ENCODE data around the gene TECPR2.
A peak's percentile ranks its signal among the peaks of the same experiment; 100 is the strongest.

The TECPR2 gene

GRCh38 chr14:102424923-102425322 lies 62.2 kb downstream of the TECPR2 start:
- DNase-seq (ENCODE audit: low spot score) = no peak

GRCh38 chr14:102426796-102427195 lies 64.1 kb downstream of the TECPR2 start:
- no peak for DNase-seq (ENCODE audit: low spot score)

- DNase-seq (ENCODE audit: low spot score) = no peak
Observed at GRCh38 chr14:102427642-102428041, 64.9 kb downstream of the TECPR2 start.

GRCh38 chr14:102430212-102430908 lies 67.6 kb downstream of the TECPR2 start:
- DNase-seq (ENCODE audit: low spot score) = no peak

GRCh38 chr14:102431751-102432150 lies 69.0 kb downstream of the TECPR2 start:
- no peak for DNase-seq (ENCODE audit: low spot score)

GRCh38 chr14:102434647-102435175 lies 72.0 kb downstream of the TECPR2 start:
- DNase-seq (ENCODE audit: low spot score) = no peak

- DNase-seq (ENCODE audit: low spot score) = peak; percentile 85
Observed at GRCh38 chr14:102437997-102438915, 75.5 kb downstream of the TECPR2 start.

- DNase-seq (ENCODE audit: low spot score) = no peak
Observed at GRCh38 chr14:102439556-102439955, 76.8 kb downstream of the TECPR2 start.

GRCh38 chr14:102440392-102440791 lies 77.7 kb downstream of the TECPR2 start:
- DNase-seq (ENCODE audit: low spot score) = no peak

- peak; percentile 39 for DNase-seq (ENCODE audit: low spot score)
Observed at GRCh38 chr14:102442241-102443211, 79.8 kb downstream of the TECPR2 start.

GRCh38 chr14:102445066-102445465 lies 82.3 kb downstream of the TECPR2 start:
- DNase-seq (ENCODE audit: low spot score) = no peak

GRCh38 chr14:102445641-102446040 lies 82.9 kb downstream of the TECPR2 start:
- DNase-seq (ENCODE audit: low spot score) = no peak

- DNase-seq (ENCODE audit: low spot score) = no peak
Observed at GRCh38 chr14:102450206-102451063, 87.7 kb downstream of the TECPR2 start.

GRCh38 chr14:102451064-102451352 lies 88.3 kb downstream of the TECPR2 start:
- DNase-seq (ENCODE audit: low spot score) = no peak

GRCh38 chr14:102452302-102452701 lies 89.6 kb downstream of the TECPR2 start:
- no peak for DNase-seq (ENCODE audit: low spot score)

GRCh38 chr14:102454711-102455110 lies 92.0 kb downstream of the TECPR2 start:
- DNase-seq (ENCODE audit: low spot score) = no peak

- DNase-seq (ENCODE audit: low spot score) = no peak
Observed at GRCh38 chr14:102457509-102457908, 94.8 kb downstream of the TECPR2 start.

- DNase-seq (ENCODE audit: low spot score) = no peak
Observed at GRCh38 chr14:102461490-102462338, 99.0 kb downstream of the TECPR2 start.

- DNase-seq (ENCODE audit: low spot score) = no peak
Observed at GRCh38 chr14:102462391-102462790, 99.7 kb downstream of the TECPR2 start.

- no peak for DNase-seq (ENCODE audit: low spot score)
Observed at GRCh38 chr14:102464006-102464405, 101.3 kb downstream of the TECPR2 start.

Measured in HuH-7 (cell line).